ENCODE measurements around the gene YTHDC2. TPM values are rescaled to one million over a fixed set of nuclear protein-coding genes. Genes with fewer than 3 reads are reported as not detected.

The YTHDC2 gene
- total and polyA plus RNA-seq, 2 of the 13 experiments (the other 11 are each of a cell fraction or from before 2014, with no cell fraction given), result 6.7 to 17.8 TPM

- TF ChIP-seq KLF16 (CRISPR knock-in tag; IDR thresholded peaks at IDR 0.05) (peak in 1 of 2 experiments; percentile 82; a peak in 1 of 4 replicates), CTCF (CRISPR knock-in tag; IDR thresholded peaks at IDR 0.05) (peak; percentile 67), RXRA (CRISPR knock-in tag; IDR thresholded peaks at IDR 0.05) (peak; percentile 78), ZNF318 (CRISPR knock-in tag; IDR thresholded peaks at IDR 0.05) (0 out of 2 replicates have a peak, but pooled peaks have one; percentile 29), TOE1 (CRISPR knock-in tag; IDR thresholded peaks at IDR 0.05) (peak; percentile 68; the same call in 1 of the 2 replicates), ZNF414 (CRISPR knock-in tag; IDR thresholded peaks at IDR 0.05) (peak; percentile 51; the same call in 1 of the 2 replicates), RFXANK (CRISPR knock-in tag; IDR thresholded peaks at IDR 0.05) (0 out of 2 replicates have a peak, but pooled peaks have one; percentile 65), MTF2 (CRISPR knock-in tag; IDR thresholded peaks at IDR 0.05; ENCODE audit: borderline replicate concordance) (0 out of 2 replicates have a peak, but pooled peaks have one; percentile 80), HNF4G (IDR thresholded peaks at IDR 0.05; ENCODE audit: borderline replicate concordance, low read depth, low read length) (peak; percentile 39; the same call in 1 of the 2 replicates), HNF4G (CRISPR knock-in tag; IDR thresholded peaks at IDR 0.05; ENCODE audit: borderline replicate concordance, low read depth) (no peak), DR1 (CRISPR knock-in tag; IDR thresholded peaks at IDR 0.05) (peak; percentile 40; the same call in 1 of the 2 replicates), IKZF5 (CRISPR knock-in tag; IDR thresholded peaks at IDR 0.05) (peak; percentile 90), ZNF761 (CRISPR knock-in tag; conservative IDR thresholded peaks at IDR 0.05) (peak; percentile 75; the same call in 1 of the 2 replicates), ZNF841 (CRISPR knock-in tag; IDR thresholded peaks at IDR 0.05; ENCODE audit: borderline replicate concordance) (0 out of 2 replicates have a peak, but pooled peaks have one; percentile 38)
These were observed at the start of gene YTHDC2 (continued) for GRCh38 chr5:113513384-113514288.

Measured in HepG2 (cell line).